NOMO-1 treated with dmso at 0.1 percent for 144 hours (cell line): ENCODE data around the gene PCDHGA1.
"Not testable (repeated sequence)": the region's sequence is repeated elsewhere in the genome, so short reads cannot be mapped to it uniquely, and the experiment has no call there.

Source experiments
- DNase-seq: peaks from one replicate; lab custom pipeline; 2025; ENCODE audit not compliant: unreplicated experiment; lab: John Stamatoyannopoulos, UW

PCDHGA1 gene

DNA sequence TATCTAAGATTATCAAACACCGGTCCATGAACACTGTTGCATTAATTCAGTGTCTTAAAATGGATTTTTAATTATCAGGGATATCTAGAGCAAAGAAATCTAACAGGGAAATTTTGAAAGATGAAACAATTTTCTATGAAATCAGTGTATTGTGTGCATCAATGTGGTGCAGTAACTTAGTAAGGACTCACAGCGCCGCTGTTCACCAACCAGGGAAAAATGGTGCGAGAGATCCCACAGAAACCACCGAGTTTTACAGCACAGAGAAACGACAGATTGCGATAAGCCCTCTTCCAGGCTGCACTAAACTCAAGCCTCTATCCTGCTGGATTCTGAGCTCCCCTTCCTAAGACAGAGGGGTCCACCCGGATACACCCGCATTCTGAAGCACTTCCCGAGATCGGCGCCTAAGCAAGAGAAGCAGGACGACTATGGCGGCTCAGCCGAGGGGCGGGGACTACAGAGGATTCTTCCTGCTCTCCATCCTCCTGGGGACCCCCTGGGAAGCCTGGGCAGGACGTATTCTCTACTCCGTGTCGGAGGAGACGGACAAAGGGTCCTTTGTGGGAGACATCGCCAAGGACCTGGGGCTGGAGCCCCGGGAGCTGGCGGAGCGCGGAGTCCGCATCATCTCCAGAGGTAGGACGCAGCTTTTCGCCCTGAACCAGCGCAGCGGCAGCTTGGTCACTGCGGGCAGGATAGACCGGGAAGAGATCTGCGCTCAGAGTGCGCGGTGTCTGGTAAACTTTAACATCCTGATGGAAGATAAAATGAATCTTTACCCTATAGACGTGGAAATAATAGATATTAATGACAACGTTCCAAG is 52.4 kb downstream of the PCDHGA1 start, which contains the start of gene PCDHGA7:
Gene PCDHGA7, plus strand, starts transcription at position 274 of the 826 bp plus-strand sequence. Its CDS starts 158 bp downstream, at position 432.
- DNase-seq, result no peak

DNA sequence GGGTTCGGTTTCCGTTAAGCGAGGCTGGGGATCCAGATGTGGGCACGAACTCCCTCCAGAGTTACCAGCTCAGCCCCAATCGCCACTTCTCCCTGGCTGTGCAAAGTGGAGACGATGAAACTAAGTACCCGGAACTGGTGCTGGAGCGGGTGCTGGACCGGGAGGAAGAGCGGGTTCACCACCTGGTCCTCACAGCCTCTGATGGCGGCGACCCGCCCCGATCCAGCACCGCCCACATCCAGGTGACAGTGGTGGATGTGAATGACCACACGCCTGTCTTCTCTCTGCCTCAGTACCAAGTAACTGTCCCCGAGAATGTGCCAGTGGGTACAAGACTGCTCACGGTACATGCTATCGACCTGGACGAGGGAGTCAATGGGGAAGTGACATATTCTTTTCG is 53.0 kb downstream of the PCDHGA1 start:
- no peak for DNase-seq

DNA sequence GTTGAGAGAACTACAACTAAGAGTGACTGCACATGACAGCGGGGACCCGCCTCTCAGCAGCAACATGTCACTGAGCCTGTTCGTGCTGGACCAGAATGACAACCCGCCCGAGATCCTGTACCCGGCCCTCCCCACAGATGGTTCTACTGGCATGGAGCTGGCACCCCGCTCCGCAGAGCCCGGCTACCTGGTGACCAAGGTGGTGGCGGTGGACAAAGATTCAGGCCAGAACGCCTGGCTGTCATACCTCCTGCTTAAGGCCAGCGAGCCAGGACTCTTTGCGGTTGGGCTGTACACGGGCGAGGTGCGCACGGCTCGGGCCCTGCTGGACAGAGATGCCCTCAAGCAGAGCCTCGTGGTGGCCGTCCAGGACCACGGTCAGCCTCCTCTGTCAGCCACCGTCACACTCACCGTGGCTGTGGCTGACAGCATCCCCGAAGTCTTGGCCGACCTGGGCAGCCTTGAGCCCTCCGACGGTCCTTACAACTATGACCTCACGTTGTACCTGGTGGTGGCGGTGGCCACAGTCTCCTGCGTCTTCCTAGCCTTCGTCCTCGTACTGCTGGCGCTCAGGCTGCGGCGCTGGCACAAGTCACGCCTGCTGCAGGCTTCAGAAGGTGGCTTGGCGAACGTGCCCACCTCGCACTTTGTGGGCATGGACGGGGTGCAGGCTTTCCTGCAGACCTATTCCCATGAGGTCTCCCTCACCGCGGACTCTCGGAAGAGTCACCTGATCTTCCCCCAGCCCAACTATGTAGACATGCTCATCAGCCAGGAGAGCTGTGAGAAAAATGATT is 54.4 kb downstream of the PCDHGA1 start:
- DNase-seq, result no peak

DNA sequence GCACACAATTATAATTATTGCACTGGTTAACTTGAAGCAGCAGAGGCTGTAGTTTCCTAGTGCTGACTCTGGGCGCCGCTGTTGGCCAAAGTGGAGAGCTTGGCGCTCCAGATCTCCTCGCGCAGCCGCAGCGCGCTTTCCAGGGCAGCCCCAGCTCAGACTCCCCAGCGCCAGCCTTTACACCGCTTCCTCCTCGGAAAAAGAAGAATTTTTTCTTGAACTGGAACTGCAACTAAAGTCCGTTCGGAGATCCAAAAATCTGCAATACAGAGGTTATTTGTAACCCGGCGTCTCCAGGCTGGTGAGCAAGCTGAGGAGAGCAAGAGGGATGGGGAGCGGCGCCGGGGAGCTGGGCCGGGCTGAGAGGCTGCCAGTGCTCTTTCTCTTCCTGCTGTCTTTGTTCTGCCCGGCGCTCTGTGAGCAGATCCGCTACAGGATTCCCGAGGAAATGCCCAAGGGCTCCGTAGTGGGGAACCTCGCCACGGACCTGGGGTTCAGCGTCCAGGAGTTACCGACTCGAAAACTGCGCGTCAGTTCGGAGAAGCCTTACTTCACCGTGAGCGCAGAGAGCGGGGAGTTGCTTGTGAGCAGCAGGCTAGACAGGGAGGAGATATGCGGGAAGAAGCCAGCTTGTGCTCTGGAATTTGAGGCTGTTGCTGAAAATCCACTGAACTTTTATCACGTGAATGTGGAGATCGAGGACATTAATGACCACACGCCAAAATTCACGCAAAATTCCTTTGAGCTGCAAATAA is 57.4 kb downstream of the PCDHGA1 start, which contains the start of gene PCDHGB4:
Gene PCDHGB4, plus strand, starts transcription at position 142 of the 755 bp plus-strand sequence. Its CDS starts 187 bp downstream, at position 329.
- DNase-seq, result not testable (repeated sequence)

GRCh38 chr5:141388661-141389060 is 58.3 kb downstream of the PCDHGA1 start:
- DNase-seq, result no peak

DNA sequence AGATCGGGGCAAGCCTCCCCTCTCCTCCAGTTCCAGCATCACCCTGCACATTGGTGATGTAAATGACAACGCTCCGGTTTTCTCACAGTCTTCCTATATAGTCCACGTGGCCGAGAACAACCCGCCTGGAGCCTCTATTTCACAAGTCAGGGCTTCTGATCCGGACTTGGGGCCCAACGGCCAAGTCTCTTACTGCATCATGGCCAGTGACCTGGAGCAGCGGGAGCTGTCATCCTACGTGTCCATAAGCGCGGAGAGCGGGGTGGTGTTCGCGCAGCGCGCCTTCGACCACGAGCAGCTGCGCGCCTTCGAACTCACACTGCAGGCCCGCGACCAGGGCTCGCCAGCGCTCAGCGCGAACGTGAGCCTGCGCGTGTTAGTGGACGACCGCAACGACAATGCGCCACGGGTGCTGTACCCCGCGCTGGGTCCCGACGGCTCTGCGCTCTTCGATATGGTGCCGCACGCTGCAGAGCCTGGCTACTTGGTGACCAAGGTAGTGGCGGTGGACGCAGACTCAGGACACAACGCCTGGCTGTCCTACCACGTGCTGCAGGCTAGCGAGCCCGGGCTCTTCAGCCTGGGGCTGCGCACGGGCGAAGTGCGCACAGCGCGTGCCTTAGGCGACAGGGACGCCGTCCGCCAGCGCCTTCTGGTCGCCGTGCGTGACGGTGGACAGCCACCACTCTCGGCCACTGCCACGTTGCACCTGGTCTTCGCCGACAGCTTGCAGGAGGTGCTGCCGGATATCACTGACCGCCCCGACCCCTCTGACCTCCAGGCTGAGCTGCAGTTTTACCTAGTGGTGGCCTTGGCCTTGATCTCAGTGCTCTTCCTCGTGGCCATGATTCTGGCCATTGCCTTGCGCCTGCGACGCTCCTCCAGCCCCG is 59.1 kb downstream of the PCDHGA1 start:
- DNase-seq, result no peak

DNA sequence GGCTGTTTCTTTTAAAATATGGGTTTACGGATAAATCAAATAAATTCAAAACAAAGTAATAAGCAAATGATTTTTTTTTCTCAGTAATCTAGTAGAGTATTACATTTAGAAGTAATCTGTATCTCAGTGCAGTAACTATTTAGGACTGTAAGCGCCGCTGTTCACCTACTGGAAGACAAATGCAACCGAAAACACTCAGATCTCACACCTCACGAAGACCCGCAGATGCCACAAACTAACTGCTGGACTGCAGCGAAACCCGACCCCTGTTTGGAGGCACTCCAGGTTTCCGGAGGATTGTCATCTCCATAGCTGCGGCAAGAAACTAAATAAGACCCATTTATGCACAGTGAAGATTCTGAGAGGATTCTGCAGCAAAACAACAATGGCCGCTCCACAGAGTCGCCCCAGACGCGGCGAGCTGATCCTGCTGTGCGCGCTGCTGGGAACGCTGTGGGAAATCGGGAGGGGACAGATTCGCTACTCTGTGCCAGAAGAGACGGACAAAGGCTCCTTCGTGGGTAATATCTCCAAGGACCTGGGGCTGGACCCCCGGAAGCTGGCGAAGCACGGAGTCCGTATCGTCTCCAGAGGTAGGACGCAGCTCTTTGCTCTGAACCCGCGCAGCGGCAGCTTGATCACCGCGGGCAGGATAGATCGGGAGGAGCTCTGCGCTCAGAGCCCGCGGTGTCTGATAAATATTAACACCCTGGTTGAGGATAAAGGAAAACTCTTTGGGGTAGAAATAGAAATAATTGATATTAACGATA is 62.3 kb downstream of the PCDHGA1 start, which contains the start of gene PCDHGA8:
Gene PCDHGA8, plus strand, starts transcription at position 205 of the 770 bp plus-strand sequence. Its CDS starts 181 bp downstream, at position 386.
- no peak for DNase-seq

DNA sequence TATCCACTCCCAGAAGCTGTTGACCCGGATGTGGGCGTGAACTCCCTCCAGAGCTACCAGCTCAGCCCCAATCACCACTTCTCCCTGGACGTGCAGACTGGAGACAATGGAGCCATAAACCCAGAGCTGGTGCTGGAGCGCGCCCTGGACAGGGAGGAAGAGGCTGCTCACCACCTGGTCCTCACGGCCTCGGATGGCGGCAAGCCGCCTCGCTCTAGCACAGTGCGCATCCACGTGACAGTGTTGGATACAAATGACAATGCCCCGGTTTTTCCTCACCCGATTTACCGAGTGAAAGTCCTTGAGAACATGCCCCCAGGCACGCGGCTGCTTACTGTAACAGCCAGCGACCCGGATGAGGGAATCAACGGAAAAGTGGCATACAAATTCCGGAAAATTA is 63.0 kb downstream of the PCDHGA1 start:
- no peak for DNase-seq

- DNase-seq, result not testable (repeated sequence)
These were observed 64.3 kb downstream of the PCDHGA1 start for GRCh38 chr5:141394401-141395187.

DNA sequence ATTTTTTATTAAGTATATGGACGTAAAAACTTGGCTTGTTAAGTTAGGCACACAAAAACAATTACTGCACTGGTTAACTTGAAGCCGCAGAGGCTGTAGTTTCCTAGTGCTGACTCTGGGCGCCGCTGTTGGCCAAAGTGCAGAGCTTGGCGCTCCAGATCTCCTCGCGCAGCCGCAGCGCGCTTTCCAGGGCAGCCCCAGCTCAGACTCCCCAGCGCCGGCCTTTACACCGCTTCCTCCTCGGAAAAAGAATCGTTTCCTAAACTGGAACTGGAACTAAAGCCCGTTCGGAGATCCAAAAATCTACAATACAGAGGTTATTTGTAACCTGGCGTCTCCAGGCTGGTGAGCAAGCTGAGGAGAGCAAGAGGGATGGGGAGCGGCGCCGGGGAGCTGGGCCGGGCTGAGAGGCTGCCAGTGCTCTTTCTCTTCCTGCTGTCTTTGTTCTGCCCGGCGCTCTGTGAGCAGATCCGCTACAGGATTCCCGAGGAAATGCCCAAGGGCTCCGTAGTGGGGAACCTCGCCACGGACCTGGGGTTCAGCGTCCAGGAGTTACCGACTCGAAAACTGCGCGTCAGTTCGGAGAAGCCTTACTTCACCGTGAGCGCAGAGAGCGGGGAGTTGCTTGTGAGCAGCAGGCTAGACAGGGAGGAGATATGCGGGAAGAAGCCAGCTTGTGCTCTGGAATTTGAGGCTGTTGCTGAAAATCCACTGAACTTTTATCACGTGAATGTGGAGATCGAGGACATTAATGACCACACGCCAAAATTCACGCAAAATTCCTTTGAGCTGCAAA is 67.6 kb downstream of the PCDHGA1 start, which contains the start of gene PCDHGB5:
Gene PCDHGB5, plus strand, starts transcription at position 192 of the 796 bp plus-strand sequence. Its CDS starts 181 bp downstream, at position 373.
- DNase-seq, result not testable (repeated sequence)

DNA sequence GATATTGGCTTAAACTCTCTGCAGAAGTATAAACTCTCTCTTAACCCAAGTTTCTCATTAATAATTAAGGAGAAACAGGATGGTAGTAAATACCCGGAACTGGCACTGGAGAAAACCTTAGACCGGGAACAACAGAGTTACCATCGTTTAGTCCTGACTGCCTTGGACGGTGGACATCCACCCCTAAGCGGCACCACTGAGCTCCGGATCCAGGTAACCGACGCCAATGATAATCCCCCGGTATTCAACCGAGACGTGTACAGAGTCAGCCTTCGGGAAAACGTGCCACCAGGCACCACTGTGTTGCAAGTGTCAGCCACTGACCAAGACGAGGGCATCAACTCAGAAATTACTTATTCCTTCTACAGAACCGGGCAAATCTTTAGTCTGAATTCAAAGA is 68.3 kb downstream of the PCDHGA1 start:
- no peak for DNase-seq

GRCh38 chr5:141399555-141400258 is 69.4 kb downstream of the PCDHGA1 start:
- DNase-seq, result no peak

DNA sequence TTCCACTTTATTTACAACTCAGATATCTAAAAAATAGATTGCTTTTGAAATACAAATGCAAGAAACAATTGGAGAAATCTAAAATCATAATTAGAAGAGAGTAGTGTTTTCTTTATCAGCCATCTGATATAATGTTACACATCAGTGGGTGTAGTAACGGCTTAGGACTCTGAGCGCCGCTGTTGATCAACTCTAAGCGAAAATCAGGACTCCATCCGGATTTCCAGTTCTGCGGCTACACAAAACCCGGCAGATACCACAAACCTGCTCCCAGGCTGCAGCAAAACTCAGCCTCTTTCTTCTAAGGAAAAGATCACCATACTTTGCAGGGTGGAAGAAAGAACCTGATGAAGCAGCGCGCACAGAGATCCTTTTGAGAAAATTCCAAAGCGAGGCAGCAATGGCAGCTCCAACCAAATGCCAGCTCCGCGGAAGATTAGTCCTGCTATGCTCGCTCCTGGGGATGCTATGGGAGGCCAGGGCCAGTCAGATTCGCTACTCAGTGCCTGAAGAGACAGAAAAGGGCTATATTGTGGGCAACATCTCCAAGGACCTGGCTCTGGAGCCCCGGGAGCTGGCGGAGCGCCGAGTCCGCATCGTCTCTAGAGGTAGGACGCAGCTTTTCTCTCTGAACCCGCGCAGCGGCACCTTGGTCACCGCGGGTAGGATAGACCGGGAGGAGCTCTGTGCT is 72.4 kb downstream of the PCDHGA1 start, which contains the start of gene PCDHGA9:
Gene PCDHGA9, plus strand, starts transcription at position 226 of the 691 bp plus-strand sequence. Its CDS starts 175 bp downstream, at position 401.
- DNase-seq, result no peak

- no peak for DNase-seq
These were observed 73.1 kb downstream of the PCDHGA1 start for GRCh38 chr5:141403387-141403786.

- DNase-seq, result not testable (repeated sequence)
These were observed 77.6 kb downstream of the PCDHGA1 start, which contains the start of gene PCDHGB6 for GRCh38 chr5:141407790-141408505. PCDHGB6 (plus strand) TSS chr5:141408021; CDS start chr5:141408203, 182 bp downstream.
